K562 (cell line): Measurements from ENCODE around the gene POLRMT. TPM values are rescaled to one million over a fixed set of nuclear protein-coding genes. Genes with fewer than 3 reads are reported as not detected.
A peak's percentile ranks its signal among the peaks of the same experiment; 100 is the strongest.

ENCODE experiments used
- ATF6 ChIP-seq: sonication (generic); formaldehyde crosslinking; IDR thresholded peaks from 2 replicates; pipeline ENCODE4 v1.4.0; 2020; ENCODE audit warnings: mild to moderate bottlenecking, missing genetic modification reagents
- CBX8 ChIP-seq: fragments of 200-600 bp; sonication (generic); IDR thresholded peaks from 2 replicates; pipeline ENCODE4 v1.6.1; 2012; ENCODE audit warnings: borderline replicate concordance, mixed run types, low read depth, mild to moderate bottlenecking, moderate library complexity, mixed read lengths, low read length, control low read depth, inconsistent platforms; ENCODE audit not compliant: poor library complexity, severe bottlenecking; ENCODE audit errors: extremely low read depth
- DDX20 ChIP-seq: fragments of 450-650 bp; IDR thresholded peaks from 2 replicates; pipeline ENCODE4 v1.6.1; 2016; ENCODE audit warnings: missing genetic modification characterization, low read depth, mild to moderate bottlenecking, missing compliant biosample characterization, moderate library complexity
- DLX4 ChIP-seq: fragments of 250-450 bp; sonication (Bioruptor Pico); IDR thresholded peaks from 2 replicates; pipeline ENCODE4 v1.6.1; 2021; ENCODE audit warnings: mild to moderate bottlenecking
- ELF2 ChIP-seq: fragments of 250-450 bp; sonication (Bioruptor Pico); IDR thresholded peaks from 2 replicates; pipeline ENCODE4 v1.5.0; 2021; ENCODE audit warnings: mild to moderate bottlenecking
- HLTF ChIP-seq: fragments of 450-650 bp; IDR thresholded peaks from 2 replicates; pipeline ENCODE4 v1.6.1; 2016
- MCM2 ChIP-seq: fragments of 450-650 bp; IDR thresholded peaks from 2 replicates; pipeline ENCODE4 v1.6.1; 2017; ENCODE audit warnings: low read depth, mild to moderate bottlenecking
- MEIS2 ChIP-seq: fragments of 450-650 bp; IDR thresholded peaks from 2 replicates; pipeline ENCODE4 v1.6.1; 2014; ENCODE audit warnings: mild to moderate bottlenecking; ENCODE audit not compliant: partially characterized antibody
- MLLT1 ChIP-seq, 2 experiments: fragments of 450-650 bp; IDR thresholded peaks; 2 replicates each; pipeline ENCODE4 v1.6.1; 2016
- MTF1 ChIP-seq: fragments of 250-450 bp; sonication (Bioruptor Pico); IDR thresholded peaks from 2 replicates; pipeline ENCODE4 v1.9.0; 2021; ENCODE audit warnings: moderate library complexity, mild to moderate bottlenecking, inconsistent platforms, borderline replicate concordance
- NR2F6 ChIP-seq: fragments of 450-650 bp; formaldehyde crosslinking; IDR thresholded peaks from 2 replicates; pipeline ENCODE4 v1.4.0; 2020; ENCODE audit warnings: mild to moderate bottlenecking
- PHF8 ChIP-seq: fragments of 200-600 bp; sonication (generic); IDR thresholded peaks from 2 replicates; pipeline ENCODE4 v1.6.1; 2012; ENCODE audit warnings: mixed run types, mild to moderate bottlenecking, inconsistent platforms, low read length, moderate library complexity, borderline replicate concordance
- SETDB1 ChIP-seq: IDR thresholded peaks from one replicate; pipeline ENCODE4 v1.6.1; 2012; ENCODE audit warnings: low read length, control low read depth, inconsistent platforms
- ZFPM2 ChIP-seq: fragments of 250-450 bp; sonication (Bioruptor Pico); IDR thresholded peaks from 2 replicates; pipeline ENCODE4 v1.5.1; 2022; ENCODE audit warnings: mild to moderate bottlenecking
- ZNF134 ChIP-seq: fragments of 250-450 bp; sonication (Bioruptor Pico); conservative IDR thresholded peaks from 2 replicates; pipeline ENCODE4 v1.4.0; 2020
- polyA plus RNA-seq, 8 experiments: library from polyadenylated mRNA; depleted of rRNA in 4 of 8; stranded (reverse) in 5 of 8; unstranded in 3 of 8; fragments of >200 nt; fragmentation: Nextera tagmentation in 2 of 8; fragmentation: Illumina TruSeq in 1 of 8; extraction: Ambion mirVana in 2 of 8; extraction: Trizol in 1 of 8; gene quantifications; 2 replicates each; pipeline versions ENCODE4 v1.2.1 to v1.2.3, GENCODE V29; 2011 to 2014; ENCODE audit warnings: inconsistent platforms in 1 of 8, missing spikeins in 1 of 8
- total RNA-seq, 7 experiments: library from RNA; depleted of rRNA in 6 of 7; stranded (reverse); fragments of >200 nt in 6 of 7; fragmentation: Illumina TruSeq in 2 of 7; extraction: Trizol in 2 of 7; gene quantifications; 2 replicates each; pipeline versions ENCODE4 v1.2.1 to v1.2.3, GENCODE V29; 2011 to 2021; ENCODE audit warnings: low replicate concordance in 1 of 7
- TF ChIP-seq, protein P1 (sequence below): fragments of 250-450 bp; sonication (Bioruptor Pico); IDR thresholded peaks from 2 replicates; pipeline ENCODE4 v1.8.0; 2022; ENCODE audit warnings: moderate library complexity, mild to moderate bottlenecking, inconsistent platforms
- TF ChIP-seq, protein P2 (sequence below): fragments of 250-450 bp; sonication (Bioruptor Pico); IDR thresholded peaks from 2 replicates; pipeline ENCODE4 v1.8.0; 2021; ENCODE audit warnings: mild to moderate bottlenecking, moderate library complexity
- TF ChIP-seq, protein P3 (sequence below): fragments of 450-650 bp; IDR thresholded peaks from 2 replicates; pipeline ENCODE4 v1.6.1; 2016; ENCODE audit warnings: borderline replicate concordance

The POLRMT gene
- total and polyA plus RNA-seq, 9 of the 15 experiments (the other 6 are each of a cell fraction or from before 2014, with no cell fraction given), result 30.3 to 144 (median 68.0) TPM

DNA sequence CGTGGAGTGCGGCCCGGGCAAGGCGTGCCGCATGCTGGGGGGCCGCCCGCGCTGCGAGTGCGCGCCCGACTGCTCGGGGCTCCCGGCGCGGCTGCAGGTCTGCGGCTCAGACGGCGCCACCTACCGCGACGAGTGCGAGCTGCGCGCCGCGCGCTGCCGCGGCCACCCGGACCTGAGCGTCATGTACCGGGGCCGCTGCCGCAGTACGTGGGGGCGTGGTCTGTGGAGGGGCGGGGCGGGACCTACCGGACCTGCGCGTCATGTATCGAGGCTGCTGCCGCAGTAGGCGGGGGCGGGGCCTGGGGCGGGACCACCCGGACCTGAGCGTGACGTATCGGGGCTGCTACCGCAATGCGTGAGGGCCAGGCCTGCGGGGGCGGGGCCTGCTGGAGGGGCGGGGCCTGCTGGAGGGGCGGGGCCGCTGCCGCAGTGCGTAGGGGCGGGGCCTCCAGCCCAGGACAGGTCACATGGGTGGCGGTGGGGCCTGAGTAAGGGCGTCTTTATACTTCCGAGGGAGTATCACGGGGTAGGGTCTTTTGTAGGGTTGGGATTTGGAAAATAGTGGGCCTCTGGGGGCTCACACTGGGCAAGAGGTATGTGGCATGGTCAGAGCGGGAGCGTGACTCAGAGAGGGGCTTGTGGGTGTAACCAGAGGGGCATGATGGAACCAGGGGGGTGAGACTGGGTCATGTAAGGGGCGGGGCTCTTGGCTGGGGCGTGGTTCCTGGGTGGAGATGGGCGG is 47.1 kb upstream of the POLRMT start (continued):
- TF ChIP-seq MEIS2 (peak; percentile 6), DDX20 (tag) (no peak), DLX4 (CRISPR knock-in tag) (no peak), ELF2 (no peak), ATF6 (CRISPR knock-in tag) (no peak), SETDB1 (no peak), NR2F6 (CRISPR knock-in tag) (no peak), HLTF (0 out of 2 replicates have a peak, but pooled peaks have one; percentile 60), MCM2 (no peak), PHF8 (peak; percentile 95; the same call in 1 of the 2 replicates), MTF1 (CRISPR knock-in tag) (no peak), MLLT1 (IDR thresholded peaks at IDR 0.05) (peak in 1 of 2 experiments; percentile 40; a peak in 1 of 4 replicates), CBX8 (no peak), ZNF134 (CRISPR knock-in tag) (no peak), ZFPM2 (CRISPR knock-in tag) (no peak)
- TF ChIP-seq, protein P1, sequence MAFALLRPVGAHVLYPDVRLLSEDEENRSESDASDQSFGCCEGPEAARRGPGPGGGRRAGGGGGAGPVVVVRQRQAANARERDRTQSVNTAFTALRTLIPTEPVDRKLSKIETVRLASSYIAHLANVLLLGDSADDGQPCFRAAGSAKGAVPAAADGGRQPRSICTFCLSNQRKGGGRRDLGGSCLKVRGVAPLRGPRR, result no peak
- TF ChIP-seq, protein P2, sequence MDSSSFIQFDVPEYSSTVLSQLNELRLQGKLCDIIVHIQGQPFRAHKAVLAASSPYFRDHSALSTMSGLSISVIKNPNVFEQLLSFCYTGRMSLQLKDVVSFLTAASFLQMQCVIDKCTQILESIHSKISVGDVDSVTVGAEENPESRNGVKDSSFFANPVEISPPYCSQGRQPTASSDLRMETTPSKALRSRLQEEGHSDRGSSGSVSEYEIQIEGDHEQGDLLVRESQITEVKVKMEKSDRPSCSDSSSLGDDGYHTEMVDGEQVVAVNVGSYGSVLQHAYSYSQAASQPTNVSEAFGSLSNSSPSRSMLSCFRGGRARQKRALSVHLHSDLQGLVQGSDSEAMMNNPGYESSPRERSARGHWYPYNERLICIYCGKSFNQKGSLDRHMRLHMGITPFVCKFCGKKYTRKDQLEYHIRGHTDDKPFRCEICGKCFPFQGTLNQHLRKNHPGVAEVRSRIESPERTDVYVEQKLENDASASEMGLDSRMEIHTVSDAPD (CRISPR knock-in tag), result no peak
- TF ChIP-seq, protein P3, sequence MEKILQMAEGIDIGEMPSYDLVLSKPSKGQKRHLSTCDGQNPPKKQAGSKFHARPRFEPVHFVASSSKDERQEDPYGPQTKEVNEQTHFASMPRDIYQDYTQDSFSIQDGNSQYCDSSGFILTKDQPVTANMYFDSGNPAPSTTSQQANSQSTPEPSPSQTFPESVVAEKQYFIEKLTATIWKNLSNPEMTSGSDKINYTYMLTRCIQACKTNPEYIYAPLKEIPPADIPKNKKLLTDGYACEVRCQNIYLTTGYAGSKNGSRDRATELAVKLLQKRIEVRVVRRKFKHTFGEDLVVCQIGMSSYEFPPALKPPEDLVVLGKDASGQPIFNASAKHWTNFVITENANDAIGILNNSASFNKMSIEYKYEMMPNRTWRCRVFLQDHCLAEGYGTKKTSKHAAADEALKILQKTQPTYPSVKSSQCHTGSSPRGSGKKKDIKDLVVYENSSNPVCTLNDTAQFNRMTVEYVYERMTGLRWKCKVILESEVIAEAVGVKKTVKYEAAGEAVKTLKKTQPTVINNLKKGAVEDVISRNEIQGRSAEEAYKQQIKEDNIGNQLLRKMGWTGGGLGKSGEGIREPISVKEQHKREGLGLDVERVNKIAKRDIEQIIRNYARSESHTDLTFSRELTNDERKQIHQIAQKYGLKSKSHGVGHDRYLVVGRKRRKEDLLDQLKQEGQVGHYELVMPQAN, result peak; percentile 91
